Measurements from ENCODE around the gene CHKB.
"Not testable (repeated sequence)": the region's sequence is repeated elsewhere in the genome, so short reads cannot be mapped to it uniquely, and the experiment has no call there.

Gene CHKB

GRCh38 chr22:50612168-50612527 is 29.5 kb upstream of the CHKB start:
- DNase-seq = no peak

- no peak for DNase-seq
These were observed 28.9 kb upstream of the CHKB start for GRCh38 chr22:50611341-50612060.

- DNase-seq = no peak
These were observed 27.9 kb upstream of the CHKB start for GRCh38 chr22:50610581-50610980.

- no peak for DNase-seq
These were observed 27.4 kb upstream of the CHKB start for GRCh38 chr22:50610041-50610451.

- no peak for DNase-seq
These were observed 26.9 kb upstream of the CHKB start for GRCh38 chr22:50609599-50609998.

GRCh38 chr22:50608996-50609395 is 26.3 kb upstream of the CHKB start:
- no peak for DNase-seq

- DNase-seq = not testable (repeated sequence)
These were observed 25.6 kb upstream of the CHKB start for GRCh38 chr22:50608058-50608840.

GRCh38 chr22:50607659-50608020 is 25.0 kb upstream of the CHKB start:
- no peak for DNase-seq

- no peak for DNase-seq
These were observed 24.5 kb upstream of the CHKB start for GRCh38 chr22:50606946-50607658.

GRCh38 chr22:50606165-50606945 is 23.7 kb upstream of the CHKB start:
- no peak for DNase-seq

- DNase-seq = no peak
These were observed 23.0 kb upstream of the CHKB start for GRCh38 chr22:50605613-50606074.

GRCh38 chr22:50605002-50605612 is 22.5 kb upstream of the CHKB start:
- DNase-seq = no peak

- DNase-seq = no peak
These were observed 21.8 kb upstream of the CHKB start for GRCh38 chr22:50604256-50605001.

GRCh38 chr22:50603511-50604255 is 21.0 kb upstream of the CHKB start:
- no peak for DNase-seq

- no peak for DNase-seq
These were observed 19.7 kb upstream of the CHKB start for GRCh38 chr22:50602338-50602700.

- DNase-seq = no peak
These were observed 19.2 kb upstream of the CHKB start for GRCh38 chr22:50601669-50602337.

GRCh38 chr22:50600967-50601668 is 18.5 kb upstream of the CHKB start:
- no peak for DNase-seq

GRCh38 chr22:50600538-50600937 is 17.9 kb upstream of the CHKB start, which contains the start of gene MAPK8IP2:
Gene MAPK8IP2, plus strand, starts transcription at chr22:50600793. Its CDS starts 26 bp downstream, at chr22:50600819.
- no peak for DNase-seq

- DNase-seq = peak; percentile 22
These were observed 17.3 kb upstream of the CHKB start for GRCh38 chr22:50599816-50600455.
